SH-SY5Y (cell line): ENCODE results near the gene MYO7B.

Source experiments
- GATA2 ChIP-seq: IDR thresholded peaks from 2 replicates; pipeline ENCODE4 v1.6.1; 2011; ENCODE audit warnings: mild to moderate bottlenecking, low read depth, low read length
- GATA3 ChIP-seq: IDR thresholded peaks from 2 replicates; pipeline ENCODE4 v1.6.1; 2011; ENCODE audit warnings: low read depth, mild to moderate bottlenecking, low read length, moderate library complexity

DNA sequence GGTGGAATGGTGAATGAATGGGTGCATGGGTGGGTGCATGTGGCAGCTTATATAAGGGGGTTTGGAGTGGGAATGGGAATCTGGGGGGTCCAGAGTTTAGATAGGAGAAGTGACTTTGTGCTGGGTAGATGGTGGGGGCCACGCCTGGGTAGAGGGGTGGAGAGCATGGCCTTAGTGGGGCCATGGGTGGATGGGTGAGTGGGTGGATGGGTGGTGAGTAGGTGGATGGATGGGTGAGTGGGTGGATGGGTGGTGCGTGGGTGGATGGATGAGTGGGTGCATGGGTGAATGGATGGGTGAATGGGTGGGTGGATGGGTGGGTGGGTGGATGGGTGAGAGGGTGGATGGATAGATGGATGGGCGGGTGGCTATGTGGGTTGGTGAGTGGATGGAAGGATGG is 53.9 kb downstream of the MYO7B start:
- no peak for TF ChIP-seq GATA2
- no peak for TF ChIP-seq GATA3
